ENCODE results near the gene CCDC197.
A peak's percentile ranks its signal among the peaks of the same experiment; 100 is the strongest.

CCDC197 gene

GRCh38 chr14:94025720-94026119 lies 28.6 kb downstream of the CCDC197 start:
- no peak for DNase-seq (ENCODE audit: low read depth in 2 of 2)

- DNase-seq (ENCODE audit: low read depth in 2 of 2), result peak; percentile 98
These were observed 29.2 kb downstream of the CCDC197 start, which contains the start of gene OTUB2 for GRCh38 chr14:94026173-94026888. Gene OTUB2, plus strand, starts transcription at chr14:94026340. Its CDS starts 198 bp downstream, at chr14:94026538.

- DNase-seq (ENCODE audit: low read depth in 2 of 2), result no peak
These were observed 29.9 kb downstream of the CCDC197 start for GRCh38 chr14:94026889-94027469.

- no peak for DNase-seq (ENCODE audit: low read depth in 2 of 2)
These were observed 30.7 kb downstream of the CCDC197 start for GRCh38 chr14:94027566-94028449.

- no peak for DNase-seq (ENCODE audit: low read depth in 2 of 2)
These were observed 31.3 kb downstream of the CCDC197 start for GRCh38 chr14:94028450-94028826.

DNA sequence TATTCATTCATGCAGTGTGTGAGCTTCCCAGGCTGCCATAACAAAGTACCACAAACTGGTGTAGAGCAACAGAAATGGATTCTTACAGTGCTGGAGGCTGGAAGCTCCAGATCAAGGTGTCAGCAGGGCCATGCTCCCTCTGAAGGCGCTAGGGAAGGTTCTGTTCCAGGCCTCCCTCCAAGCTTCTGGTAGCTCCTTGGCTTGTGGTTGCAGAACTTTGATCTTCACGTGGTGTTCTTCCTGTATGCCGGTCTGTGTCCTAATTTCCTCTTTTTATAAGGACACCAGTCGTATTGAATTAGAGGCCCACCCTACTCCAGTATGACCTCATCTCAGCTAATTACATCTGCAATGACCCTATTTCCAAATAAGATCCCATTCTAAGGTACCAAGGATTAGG lies 32.2 kb downstream of the CCDC197 start:
- DNase-seq (ENCODE audit: low read depth in 2 of 2), result no peak

DNA sequence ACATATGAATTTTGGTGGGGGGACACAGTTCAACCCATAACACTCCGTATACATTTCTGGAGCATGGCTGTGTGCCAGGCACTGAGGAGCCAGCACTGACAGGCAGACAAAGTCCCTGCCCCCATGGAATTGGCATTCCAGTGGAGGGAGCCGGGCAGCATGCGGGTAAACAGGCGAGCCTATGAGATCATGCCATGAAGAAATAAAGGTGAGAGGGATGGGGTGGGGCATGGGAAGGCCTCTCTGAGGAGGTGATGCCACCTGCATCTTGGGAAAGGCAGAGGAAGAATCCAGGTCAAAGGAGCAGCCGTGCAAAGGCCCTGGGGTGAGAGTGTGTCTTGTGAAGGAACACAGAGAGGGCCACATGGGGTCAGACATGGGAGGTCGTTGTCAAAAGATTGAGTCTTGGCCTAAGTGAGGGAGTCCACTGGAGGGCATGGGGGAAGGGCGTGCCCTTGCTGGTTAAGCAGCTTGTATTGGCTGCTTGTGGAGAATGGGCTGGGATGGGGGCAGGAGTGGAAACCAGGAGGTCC lies 32.6 kb downstream of the CCDC197 start:
- no peak for DNase-seq (ENCODE audit: low read depth in 2 of 2)

GRCh38 chr14:94030571-94030970 lies 33.5 kb downstream of the CCDC197 start:
- no peak for DNase-seq (ENCODE audit: low read depth in 2 of 2)

DNA sequence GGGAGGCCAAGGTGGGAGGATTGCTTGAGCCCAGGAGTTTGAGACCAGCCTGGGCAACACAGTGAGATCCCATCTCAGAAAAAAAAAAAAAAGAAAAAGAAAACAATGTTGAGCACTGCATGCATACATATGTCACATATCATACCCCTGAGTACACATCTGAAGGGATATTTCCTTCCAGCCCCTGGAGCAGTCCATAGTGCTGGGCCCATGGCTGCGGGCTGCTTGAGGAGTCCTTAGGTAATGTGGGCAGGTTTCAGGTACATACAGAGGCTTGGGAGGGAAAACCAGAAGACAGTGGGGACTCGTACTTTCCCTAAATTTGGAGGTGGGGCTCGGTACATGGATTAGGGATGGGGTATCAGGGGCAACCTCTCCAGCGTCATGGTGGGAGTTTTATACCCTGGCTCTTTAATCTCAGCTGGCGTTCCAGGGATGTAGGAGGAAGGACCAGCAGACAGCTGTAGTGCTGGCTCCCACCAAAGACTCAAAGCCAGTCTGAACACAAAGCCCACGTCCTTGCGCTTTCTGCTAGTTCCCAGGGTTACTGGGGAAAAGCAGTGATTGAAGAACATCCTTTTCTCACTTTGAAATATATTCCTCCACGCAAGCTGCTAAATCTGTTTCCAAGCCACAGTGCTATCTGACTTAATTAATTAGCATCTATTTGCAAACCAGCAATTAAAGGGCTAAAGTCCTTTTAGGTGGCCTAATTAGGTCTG lies 34.2 kb downstream of the CCDC197 start:
- DNase-seq (ENCODE audit: low read depth in 2 of 2), result no peak

- no peak for DNase-seq (ENCODE audit: low read depth in 2 of 2)
These were observed 34.8 kb downstream of the CCDC197 start for GRCh38 chr14:94031883-94032279.

- no peak for DNase-seq (ENCODE audit: low read depth in 2 of 2)
These were observed 37.8 kb downstream of the CCDC197 start for GRCh38 chr14:94034886-94035285.

- peak; percentile 14 to 16 for DNase-seq (ENCODE audit: low read depth in 2 of 2)
These were observed 39.4 kb downstream of the CCDC197 start for GRCh38 chr14:94036313-94037167.

- DNase-seq (ENCODE audit: low read depth in 2 of 2), result no peak
These were observed 40.9 kb downstream of the CCDC197 start for GRCh38 chr14:94037954-94038353.

DNA sequence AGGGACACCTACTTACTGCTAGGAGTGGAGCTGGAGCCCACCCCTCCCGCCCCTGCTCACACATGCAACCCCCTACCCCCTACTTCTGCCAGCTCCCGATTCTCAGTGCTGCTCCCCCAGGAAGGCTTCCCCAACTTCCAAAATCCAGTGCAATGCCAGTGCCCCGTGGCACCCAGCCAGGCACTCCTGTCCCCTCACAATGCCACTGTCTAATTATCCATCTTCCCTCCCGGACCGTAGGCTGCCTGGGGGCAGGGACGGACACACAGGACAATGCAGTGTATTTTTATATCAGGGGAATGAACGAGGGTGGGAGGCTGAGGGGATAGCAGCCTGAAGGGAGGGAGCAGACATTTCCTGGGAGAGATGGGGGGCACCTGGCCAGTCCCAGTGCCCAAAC lies 41.4 kb downstream of the CCDC197 start:
- no peak for DNase-seq (ENCODE audit: low read depth in 2 of 2)

DNA sequence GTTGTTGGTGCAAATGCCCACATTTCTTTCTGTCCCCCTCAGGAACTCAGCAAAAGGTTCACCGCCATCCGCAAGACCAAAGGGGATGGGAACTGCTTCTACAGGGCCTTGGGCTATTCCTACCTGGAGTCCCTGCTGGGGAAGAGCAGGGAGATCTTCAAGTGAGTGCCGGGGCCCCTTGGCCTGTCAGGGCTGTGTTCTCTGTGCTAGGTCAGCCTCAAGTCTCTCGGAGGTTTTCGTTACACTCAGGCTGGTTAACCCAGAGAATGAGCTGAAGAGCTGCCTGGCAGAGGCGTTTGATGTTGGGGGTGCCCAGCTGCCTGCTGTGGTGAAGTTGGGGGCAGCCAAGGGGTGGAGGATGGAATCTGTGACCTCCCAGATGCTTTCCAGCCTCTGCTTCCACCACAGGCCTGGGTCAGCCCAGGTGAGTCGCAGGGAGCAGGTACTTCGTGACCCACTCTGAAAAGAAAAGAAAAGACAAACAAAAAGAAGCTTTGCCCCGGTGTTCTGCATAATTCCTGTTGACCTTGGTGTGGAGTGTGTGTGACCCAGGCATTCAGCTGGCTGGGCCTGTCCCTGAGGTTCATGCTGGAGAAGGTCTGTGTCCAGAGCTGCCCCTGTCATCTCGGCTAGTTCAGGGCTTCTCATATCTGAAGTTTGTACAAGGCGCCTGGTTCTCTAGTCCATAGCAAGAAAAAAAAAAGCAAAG lies 42.0 kb downstream of the CCDC197 start:
- no peak for DNase-seq (ENCODE audit: low read depth in 2 of 2)

GRCh38 chr14:94040247-94040646 lies 43.1 kb downstream of the CCDC197 start:
- no peak for DNase-seq (ENCODE audit: low read depth in 2 of 2)

DNA sequence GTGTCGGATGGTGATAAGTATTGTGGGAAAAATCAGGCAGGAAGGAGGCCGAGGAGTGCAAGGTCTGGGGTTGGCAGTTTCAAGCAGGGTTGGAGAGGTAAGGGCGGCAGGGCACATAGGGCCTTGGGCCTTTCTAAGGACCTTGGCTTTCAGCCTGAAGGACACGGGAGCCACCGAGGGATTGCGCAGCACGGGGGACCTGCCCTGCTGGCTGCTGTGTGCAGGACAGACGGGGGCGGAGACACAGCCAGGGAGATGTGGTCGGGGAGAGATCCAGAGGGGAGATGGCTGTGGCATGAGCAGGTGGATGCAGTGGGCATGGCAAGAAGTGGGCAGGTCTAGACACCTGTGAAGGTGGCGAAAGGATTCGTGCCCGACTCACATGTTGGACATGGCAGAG lies 43.7 kb downstream of the CCDC197 start:
- DNase-seq (ENCODE audit: low read depth in 2 of 2), result no peak

DNA sequence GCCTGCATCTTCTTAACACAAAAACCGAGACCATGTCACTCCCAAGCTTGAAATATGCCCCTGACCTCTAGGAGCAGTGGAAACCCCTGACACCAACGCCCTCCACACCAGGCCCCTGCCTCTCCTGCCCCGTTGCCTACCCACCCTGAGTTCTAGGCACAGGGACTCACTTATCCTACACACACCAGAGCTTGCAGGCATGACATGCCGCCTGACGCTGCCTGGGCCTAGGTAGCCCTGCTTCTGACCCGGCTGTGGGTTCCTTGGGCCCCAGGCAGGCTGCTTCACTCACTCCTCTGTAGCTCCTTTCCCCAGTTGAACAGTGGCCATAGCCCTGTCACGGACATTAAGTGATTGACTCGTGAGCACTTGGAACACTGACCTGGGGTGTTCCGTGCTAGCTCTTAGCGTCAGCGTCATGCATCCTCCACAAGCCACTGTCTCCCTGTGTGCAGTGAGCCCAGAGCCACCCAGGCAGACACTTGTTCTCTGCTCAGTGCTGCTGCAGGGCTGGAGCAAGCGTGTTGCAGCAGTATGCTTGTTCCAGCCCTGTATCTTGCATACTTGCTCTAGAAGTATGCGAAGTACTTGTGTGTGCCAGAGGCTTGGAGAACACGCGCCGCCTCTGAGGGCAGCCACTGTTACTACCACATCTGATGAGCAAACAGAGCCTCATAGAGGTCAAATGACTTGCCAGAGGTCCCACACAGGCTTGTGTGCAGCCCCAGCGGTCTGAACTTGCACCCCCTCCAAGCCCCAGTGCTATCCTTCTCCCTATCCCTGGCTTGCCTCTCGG lies 44.6 kb downstream of the CCDC197 start:
- no peak for DNase-seq (ENCODE audit: low read depth in 2 of 2)

- no peak for DNase-seq (ENCODE audit: low read depth in 2 of 2)
These were observed 45.5 kb downstream of the CCDC197 start for GRCh38 chr14:94042433-94043091.
